HG03342 (cell line): ENCODE results near the gene MAPKAPK2.

Experiments used
- ATAC-seq: cut with Tn5 transposase; IDR thresholded peaks from one replicate; pipeline ENCODE4 v1.9.1; 2021; ENCODE audit warnings: mild to moderate bottlenecking, moderate library complexity; ENCODE audit not compliant: unreplicated experiment

Gene MAPKAPK2

DNA sequence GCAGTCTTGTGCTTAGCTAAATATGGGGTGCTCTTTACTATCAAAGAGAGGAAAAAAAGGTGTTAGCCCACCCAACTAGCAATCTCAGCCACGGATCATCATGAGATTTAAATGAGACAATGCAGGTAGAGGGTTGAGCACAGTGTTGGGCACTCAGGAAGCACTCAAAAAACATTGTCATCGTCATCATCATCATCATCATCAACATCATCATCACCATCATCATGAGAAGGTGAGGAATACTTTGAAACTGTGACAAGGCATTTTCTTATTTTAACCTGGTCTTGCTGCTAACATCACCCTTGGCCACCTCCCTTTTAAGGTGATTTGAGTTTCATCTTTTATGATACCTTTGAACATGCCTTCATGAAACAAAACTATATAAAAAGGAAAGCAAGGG lies 3.3 kb upstream of the MAPKAPK2 start:
- ATAC-seq = no peak

DNA sequence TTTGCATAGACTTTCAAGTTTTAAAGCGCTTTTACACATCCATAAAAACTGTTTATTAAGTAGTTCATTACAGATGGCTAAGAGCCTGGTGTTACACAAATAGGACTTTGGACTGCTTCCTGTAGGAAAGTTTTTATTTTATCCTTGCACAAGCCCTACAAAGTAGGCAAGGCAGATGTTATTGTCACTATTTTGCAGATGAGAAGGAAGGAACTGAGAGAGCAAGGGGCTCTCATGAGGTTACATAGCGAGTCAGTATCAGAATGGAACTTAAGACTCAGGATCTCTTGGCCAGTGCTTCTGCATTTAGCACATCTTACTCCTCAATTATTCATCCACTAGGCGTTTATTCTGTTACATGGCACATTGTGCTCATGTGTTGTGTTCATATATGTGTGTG lies 2.6 kb upstream of the MAPKAPK2 start:
- no peak for ATAC-seq

DNA sequence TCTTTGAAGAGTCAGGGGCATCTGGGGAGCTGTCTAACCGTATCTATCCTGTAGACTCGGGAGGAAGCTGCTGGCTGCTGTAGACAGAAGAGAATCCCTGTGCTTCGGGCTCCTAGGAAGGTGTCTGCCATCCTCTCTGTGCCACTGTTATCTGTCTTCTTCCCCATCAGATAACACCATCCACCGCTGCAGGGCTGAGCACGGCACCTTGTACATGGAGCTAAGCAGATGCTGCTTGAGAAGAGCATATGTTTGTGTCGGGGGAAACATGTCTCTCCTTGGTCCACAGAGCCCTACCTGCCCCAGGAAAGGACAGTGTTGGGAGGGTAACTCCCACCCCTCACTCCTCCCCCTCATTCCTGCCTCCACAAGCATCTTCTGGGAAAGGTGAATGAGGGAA lies 1.4 kb upstream of the MAPKAPK2 start:
- no peak for ATAC-seq

DNA sequence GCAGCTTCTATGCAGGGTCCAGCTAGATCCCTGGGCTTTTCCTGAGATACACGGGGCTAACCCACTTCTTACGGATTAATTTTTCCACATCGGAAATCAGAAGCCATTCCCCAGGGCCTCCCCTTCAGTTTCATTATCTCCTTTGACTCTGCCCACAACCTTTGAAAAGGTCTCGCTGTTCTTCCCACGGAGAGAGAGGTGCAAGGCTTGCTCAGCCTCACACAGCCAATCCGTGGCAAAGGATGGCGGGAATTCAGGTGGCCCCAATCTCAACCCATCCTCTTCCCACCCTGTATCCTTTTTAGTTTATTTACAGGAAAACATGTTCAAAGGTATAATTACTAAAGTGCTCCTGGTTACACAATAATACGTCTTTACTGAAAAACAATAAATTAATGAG lies 702 bp upstream of the MAPKAPK2 start:
- ATAC-seq = no peak

DNA sequence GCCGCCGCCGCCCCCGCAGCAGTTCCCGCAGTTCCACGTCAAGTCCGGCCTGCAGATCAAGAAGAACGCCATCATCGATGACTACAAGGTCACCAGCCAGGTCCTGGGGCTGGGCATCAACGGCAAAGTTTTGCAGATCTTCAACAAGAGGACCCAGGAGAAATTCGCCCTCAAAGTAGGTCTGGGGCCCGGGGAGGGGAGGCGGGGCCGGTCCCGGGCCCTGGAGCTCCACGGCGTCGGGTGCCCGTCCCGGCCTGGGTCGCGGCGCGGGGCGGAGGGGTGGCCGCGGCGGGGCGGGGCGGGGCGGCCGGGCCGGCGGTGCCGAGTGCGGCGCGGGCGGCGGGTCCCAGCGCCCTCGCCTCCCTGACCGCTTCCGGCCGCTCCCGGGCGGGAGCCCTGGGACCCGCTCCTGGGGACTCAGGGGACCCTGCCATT lies 646 bp downstream of the MAPKAPK2 start:
- peak; percentile 21 for ATAC-seq

DNA sequence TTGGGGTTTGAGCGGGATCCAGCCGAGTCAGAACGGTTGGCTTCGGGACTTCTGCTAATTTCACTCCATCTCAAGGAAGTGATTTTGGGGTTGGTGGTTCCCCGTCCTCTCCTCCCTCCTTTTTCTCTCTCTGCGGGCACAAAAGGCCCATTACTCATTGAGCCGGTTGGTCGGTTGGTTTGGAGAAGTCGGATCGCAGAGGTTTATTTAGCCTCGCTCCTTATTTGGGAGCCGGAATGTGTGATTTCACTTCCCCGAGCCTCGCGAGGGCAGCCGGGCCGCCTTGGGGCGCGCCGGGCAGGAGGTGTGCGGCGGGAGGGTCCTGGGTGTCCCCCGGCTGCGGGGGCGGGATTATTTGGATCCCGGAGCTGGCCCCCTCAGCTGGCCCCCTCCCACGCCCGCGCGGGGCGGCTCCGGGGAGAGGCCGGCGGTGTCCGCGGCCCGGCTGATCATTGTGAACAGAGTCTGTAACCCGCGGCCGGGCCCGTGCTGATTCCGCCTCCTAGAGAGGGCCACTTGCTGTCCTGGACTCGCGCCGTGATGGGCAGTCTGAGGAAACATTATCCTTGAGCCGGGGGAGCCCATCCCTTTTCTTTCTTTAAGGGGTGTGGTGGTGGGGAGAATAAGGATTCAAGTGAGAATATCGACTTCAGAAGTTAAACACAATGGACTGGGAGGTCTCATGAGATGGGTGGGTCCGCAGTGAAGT lies 1.2 kb downstream of the MAPKAPK2 start:
- ATAC-seq = peak; percentile 30

DNA sequence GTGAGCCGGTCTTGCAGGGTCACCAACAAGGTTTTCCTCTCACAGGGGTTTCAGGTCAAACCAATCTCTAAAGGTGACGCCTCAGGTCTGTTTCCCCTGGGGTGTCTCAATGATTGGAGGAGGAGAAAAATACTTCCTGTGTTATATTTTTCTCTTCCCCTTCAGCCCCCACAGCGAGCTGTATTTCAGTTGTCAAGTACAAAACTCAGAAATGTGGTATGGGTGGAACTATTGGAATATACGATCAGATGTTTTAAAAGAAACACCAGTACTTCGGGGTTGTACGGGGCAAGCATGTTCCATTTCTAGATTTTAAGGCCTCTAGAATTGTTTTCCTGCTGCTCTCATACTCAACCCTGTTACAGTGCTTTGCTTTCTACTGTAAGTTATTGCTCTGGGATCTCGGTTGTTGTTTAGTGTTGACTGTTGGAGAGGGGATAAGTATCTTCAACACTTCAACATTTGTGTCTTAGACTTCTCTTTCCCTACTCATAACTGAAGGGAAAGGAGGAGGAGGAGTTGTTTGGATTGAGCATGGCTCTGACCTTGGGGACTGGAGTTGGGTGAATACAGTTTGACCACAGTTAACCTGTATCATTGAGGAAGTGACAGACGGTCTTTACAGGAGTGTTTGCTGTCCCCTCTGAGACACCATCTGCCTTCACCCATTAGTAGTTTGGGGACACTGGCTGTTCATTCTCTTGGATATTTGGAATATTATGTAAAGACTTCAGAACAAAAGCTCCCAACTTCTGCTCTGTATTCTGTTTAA lies 2.0 kb downstream of the MAPKAPK2 start:
- no peak for ATAC-seq

DNA sequence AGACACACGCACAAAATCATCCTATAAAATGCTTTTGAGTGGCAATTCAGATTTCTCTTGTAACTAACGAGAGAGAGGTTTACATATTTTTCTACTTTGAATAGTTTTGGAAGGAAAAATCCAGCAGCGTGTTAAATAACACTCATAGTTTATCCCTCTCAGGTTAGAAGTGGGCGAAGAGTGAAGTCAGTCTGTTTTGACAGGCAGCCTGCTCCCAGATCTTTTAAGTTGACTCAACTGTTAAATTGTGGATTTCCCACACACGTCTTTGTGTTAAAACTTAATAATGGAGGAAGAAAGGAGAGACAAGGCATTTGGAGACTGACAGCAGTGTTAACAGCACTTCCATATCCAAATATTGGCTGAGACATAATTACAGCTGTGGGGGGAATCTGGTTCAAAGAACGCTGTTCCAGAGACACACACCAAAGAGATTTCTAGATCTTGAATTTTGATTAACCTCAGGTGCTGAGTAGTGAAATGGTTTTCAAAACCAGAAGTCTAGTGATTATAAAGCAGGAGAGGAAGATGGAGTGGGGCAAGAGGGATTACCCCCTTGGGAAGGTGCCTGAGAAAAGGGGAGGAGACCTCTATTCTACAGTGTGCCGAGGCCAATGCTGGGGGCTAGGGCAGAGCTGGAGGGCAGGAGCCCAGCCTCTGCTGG lies 2.7 kb downstream of the MAPKAPK2 start:
- ATAC-seq = no peak

DNA sequence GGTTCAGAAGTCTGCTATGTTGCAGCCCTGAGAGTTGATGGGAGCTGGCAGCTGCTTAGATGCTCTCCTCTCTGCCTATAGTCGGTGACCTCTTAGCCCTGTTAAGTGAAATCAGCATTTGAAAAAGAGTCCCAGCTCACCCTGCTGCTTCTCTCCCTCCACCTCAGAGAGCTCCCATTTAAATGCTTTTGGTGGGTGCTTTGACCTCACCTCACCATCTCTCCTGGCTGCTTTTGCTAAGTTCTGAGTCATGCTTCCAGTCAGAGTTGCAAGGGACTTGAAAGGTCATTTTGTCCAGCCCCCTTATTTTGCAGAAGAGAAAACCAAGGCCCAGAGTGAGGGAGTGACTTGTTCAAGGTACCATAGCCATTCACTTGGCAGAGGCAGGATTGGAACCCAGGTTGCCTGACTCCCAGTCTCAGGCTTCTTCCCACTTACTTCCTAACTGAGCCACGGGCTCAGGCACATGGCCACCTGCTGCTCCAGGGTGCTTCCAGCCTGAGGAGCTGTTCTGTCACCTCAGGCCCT lies 3.3 kb downstream of the MAPKAPK2 start:
- ATAC-seq = no peak

DNA sequence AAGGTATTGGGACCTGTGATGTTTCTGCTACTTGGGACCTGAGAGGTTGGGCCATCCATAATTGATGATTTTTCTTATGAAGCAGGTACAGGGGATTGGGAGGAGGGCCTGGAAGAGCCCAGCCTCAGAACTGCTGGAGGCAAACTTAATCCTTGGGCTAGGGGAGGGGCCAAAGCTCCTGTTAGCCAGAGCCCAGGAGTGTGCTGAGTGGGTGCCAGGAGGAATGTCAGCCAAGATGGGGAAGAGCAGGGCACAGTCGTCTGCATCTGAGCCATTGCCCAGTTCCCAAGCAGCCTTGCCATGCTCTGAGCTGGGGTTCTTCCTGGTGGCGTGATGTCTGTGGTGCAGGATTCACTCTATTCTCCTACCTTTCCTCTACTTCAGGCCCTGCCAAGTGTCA lies 5.8 kb downstream of the MAPKAPK2 start:
- ATAC-seq = no peak

DNA sequence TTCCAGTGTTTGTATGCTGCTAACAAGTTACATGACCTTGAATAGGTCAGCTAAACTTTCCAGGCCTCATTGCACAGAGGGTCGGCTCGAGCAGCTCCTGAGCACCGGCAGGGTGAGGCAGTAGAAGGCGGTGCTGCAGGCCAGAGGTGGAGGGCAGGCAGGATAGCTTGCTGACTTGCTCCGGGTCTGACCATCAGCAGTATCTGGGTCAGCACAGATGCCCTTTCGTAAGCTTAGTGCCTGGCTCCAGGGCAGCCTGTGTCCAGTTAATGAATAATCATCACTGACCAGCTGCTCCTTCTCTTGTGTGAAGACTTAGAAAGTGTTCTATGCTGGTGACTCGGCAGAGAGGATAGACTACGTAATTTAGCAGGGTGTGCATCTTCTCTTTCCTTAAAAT lies 6.9 kb downstream of the MAPKAPK2 start:
- no peak for ATAC-seq

DNA sequence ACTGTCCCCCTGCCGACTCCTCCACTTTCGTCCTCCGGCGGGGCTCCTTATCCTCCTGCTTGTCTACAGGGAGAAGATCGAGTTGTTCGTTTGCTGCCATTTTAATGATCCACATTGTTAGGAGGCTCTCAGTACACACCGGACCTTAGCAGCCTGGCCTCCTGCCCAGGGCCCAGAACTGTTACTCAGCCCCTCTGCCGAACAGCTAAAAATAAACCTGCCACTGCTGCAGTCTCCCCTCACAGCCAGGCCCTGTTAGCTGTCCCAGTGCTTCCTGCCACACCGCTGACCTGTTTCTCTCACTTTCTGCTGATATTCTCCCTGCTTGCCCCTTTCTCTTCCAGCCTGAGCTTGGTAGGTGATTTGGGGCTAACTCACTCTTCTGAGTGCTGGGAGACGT lies 8.3 kb downstream of the MAPKAPK2 start:
- ATAC-seq = no peak

DNA sequence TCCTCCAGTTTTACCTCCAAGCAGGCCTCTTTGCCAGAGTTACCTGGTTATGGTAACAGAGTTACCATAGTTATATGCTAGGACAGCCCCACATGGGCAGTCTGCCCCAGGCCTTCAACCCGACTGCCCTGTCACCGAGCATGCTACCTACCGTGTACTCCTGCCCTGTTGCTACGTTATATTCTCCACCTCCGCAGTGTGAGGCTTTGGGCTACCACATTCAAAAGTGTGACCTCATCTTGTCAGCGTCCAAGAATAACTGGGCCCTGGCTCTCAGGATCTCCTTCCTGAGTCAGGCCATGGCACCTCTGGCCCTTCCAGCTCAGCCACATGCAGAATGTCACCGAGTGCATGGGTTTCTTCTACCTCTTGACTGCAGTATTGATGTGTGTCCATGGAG lies 8.9 kb downstream of the MAPKAPK2 start:
- ATAC-seq = no peak

DNA sequence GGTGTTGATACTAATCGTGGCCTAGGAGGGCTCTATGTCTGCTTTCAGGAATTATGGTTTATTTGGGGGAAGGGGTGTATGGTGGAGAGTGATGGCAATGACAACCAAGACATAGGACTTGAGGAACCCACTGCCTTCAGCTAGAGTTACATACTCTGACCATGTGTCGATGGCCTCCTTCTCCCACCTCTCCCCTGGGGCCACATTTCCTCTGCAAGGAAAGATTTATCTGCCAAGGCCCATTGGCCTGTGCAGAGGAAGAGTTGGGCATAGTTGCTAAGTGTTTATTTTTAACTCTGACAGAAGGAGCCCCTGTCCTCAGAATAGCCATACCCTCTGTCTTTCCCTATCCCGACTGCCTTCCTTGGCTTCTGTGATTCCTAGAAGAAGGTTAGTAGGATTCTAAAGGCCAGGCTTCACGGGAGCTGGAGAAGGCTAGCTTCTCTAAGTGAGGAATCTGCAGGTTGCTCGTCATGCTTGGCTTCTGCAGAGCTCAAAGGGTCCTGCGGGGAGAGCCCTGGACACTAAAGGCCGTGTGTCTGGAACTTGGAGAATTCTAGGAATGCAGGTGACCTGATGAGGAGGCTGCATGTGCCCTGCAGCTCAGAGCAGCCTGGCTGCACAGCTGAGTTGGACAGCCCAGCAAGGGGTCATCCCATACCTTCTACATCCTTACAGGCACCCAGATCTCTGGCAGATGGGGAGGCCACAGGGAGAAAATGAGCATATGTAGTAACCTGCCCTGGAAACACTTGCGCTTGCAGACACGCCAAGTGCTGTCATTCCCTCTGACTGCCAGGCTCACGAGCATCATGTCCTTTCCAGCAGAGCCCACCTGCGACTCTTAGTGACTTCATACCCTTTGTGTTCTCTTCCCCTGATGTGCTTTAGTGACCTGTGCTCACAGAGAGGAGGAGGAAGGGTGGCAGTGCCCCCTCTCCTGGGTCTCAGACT lies 9.7 kb downstream of the MAPKAPK2 start:
- no peak for ATAC-seq

DNA sequence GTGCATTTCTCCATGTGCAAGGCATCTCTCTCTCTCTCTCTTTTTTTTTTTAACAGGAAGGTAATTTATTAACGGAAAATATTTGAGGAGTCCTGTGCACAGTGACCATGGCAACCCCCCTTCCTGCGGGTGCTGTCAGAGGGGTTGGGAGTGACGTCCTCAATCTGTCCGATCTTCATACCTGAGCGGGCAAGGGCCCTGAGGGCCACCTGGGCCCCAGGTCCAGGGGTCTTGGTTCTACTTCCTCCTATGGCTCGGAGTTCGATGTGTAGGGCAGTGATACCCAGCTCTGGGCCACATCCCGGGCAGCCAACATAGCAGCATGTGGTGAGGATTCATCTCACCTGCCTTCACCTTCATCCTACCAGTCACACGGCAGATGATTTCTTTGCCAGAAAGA lies 11.0 kb downstream of the MAPKAPK2 start:
- no peak for ATAC-seq

DNA sequence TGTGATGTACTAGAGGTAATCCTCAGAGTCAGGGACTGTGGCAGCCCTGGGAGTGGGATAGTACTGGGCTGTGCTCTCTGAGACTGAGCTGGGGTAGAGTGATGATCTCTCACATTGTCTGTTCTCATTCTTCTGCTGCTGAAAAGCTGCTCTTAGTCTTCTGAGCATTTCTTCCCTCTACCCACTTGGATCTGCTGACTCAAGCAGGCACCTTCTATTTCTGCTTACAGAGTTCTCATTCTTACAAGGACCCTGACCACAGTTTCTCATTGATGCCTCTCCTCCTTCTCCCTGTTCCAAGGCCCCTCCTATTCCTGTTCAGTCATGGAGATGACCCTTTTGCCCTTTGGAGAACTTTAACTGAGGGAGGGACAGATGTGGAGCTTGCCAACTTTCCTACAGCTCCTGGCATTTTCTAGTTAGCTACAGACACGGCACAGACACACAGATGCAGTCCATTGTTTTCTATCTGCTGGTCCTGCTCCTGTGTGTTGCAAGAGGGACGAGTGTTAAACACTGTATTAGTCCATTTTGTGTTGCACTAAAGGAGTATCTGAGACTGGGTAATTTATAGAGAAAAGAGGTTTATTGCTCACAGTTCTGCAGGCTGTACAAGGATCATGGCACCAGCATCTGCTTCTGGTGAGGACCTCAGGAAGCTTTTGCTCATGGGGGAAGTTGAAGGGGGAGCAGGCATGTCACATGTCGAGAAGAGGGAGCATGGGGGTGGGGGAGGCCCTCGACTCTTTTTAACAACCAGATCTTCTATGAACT lies 12.3 kb downstream of the MAPKAPK2 start:
- no peak for ATAC-seq

DNA sequence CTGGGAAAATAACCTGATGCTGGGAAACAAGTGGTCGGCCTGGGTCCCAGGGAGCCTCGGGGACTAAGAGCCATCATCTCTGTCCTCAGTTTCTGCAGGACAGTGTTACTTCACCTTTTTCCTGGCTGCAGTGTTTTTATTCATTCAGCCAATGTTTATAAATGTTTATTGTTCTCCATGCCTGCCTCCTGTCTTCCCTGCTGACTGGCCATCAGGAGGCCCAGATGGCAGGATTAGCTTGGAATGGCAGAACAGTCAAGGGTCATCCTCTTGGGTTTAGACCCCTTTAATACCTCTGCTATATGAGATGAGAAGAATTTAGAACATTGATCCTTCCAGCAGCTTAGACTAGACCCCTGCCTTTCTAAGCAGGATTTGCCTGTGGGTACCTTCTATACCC lies 13.3 kb downstream of the MAPKAPK2 start:
- no peak for ATAC-seq

DNA sequence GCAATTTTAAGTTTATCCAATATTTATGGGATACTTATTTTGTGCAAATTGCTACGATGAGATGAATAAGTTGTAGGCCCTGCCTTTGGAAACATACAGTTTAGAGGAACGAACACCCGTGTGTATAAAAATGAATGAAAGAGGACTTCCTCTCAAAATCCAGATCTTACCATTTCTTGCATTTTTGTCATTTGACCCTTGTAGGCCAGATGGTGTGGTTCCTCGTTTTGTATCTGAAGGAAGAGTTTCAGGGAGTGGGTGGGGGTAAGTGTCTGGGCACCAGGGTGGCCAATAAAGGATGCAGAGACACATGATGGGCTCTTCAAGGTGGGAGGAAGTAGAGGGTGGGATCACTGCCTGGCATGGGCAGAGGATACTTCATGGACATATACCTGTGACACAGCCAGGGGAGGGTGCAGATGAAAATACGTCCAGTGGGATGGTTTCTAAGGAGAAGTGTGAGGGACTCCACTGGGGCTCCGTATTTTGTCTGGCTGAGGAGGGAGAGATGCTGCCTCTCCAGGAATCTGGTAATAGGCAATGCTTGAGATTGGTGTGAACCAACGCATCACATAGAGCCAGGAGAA lies 14.4 kb downstream of the MAPKAPK2 start:
- ATAC-seq = no peak

DNA sequence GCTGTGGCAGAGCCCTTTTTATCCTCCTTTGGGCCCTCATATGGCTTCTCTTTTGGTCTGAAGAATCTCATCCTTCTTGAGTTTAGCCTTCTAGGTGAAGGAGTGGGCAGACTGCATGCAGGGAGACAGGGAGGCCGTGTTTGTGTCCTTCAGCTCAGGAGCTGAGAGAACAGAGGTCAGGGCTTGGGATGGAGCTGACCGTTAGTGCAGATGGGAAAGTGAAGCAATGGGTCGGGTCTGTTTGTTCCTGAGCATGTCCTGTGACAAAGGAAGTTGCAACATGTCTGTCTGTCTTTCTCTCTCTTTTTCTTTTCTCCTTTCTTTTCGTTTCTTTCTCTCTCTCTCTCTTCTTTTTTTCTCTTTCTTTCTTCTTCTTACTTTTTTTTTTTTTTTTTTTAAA lies 14.9 kb downstream of the MAPKAPK2 start:
- no peak for ATAC-seq
